DOHH2 (cell line): ENCODE data around the gene CTDSPL.

Experiments
- CTCF ChIP-seq: fragments of 200-600 bp; sonication (generic); IDR thresholded peaks from one replicate; pipeline ENCODE4 v1.5.1; 2014; ENCODE audit warnings: antibody characterized with exemption, mild to moderate bottlenecking, low read depth, low read length; ENCODE audit not compliant: poor library complexity, severe bottlenecking
- EZH2phosphoT487 ChIP-seq: fragments of 200-600 bp; sonication (generic); IDR thresholded peaks from 2 replicates; pipeline ENCODE4 v1.6.1; 2017; ENCODE audit warnings: borderline replicate concordance, mild to moderate bottlenecking, antibody characterized with exemption, low read length, moderate library complexity, mixed read lengths

DNA sequence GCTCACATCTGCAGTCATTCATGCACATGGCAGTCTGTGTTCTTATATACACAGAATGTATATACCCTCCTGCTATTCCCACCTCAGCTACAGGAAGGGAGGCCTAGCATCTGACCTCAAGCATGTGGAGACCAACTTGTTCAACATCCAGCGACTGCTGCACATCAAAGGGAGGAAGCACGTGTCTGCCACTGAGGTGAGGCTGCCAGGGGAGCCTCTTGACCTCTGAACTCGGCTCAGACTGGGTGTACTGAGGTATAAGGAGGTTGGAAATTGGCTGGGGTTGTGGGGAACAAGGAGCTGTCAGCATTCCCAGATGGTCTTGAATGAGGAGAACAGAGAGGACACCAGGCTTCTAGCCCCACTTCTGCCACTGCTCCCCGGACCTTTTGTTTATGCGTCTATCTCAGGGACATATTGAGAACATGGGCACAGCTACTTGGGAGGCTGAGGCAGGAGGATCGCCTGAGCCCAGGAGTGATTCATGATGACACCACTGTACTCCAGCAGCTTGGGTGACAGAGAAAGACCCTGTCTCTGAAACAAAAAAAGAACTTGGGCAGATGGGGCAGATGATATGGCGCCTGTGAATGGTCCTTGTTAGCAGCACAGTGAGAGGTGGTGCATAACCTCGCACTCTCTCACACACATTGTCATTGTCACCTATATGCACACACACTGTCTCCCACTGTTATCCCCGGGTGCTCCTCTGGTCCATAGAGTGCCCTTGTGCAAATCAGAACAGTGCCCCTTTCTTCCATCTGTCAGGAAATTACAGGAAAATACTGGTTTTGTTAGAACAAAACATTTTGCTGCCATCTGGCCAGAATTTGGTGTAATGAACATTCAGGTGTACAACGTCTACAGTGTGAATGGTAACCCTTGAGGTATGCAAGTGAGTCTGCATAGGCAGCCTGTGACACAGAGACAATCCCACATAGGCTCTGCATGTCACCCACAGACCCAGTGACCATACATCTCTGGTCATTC is 134.3 kb downstream of the CTDSPL start:
- TF ChIP-seq CTCF (no peak), EZH2phosphoT487 (no peak)
